ENCODE results near the gene GSAP. TPM values are rescaled to one million over a fixed set of nuclear protein-coding genes. Genes with fewer than 3 reads are reported as not detected.

Gene GSAP
- polyA plus RNA-seq, 3 donors, result 19.1 to 105 (median 35.6) TPM

DNA sequence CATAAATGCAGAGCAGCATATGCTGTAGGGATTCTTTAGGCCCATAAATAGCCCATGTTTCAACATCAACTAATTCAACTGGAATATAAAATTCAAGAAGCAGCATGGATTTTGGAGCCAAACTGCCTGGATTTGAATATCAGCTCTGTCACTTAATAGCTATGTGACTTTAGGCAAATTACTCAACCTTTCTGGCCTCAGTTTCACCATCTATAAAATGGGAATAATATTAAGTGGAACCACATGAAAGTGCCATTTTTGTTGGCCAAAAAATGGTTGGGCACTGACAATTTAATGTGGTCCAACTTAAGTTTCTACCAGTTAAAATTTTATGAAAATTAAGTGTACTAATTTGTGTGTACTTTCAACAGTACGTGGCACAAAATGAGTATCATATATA, 98.1 kb downstream of the GSAP start:
- Mint-ChIP-seq H3K36me3 (peaks cover 89 to 90% of the 10 kb centered on the region in 2 donors), H3K27ac (no peak overlapping the region), H3K27me3 (ENCODE audit: low read depth in 3 of 3) (peaks cover 0 to 2% (median 0%) of the 10 kb centered on the region in 3 donors), H3K9me3 (peaks cover 0 to 3% (median 0%) of the 10 kb centered on the region in 7 donors), H3K4me1 (peaks cover 10% of the 10 kb centered on the region), H3K4me3 (no peak overlapping the region)
- WGBS (ENCODE audit: insufficient coverage), result no CpG with 5 or more reads among the region's 1 CpG
- TF ChIP-seq CTCF (IDR thresholded peaks at IDR 0.05), result no peak
- H3K27me3 ChIP-seq (ENCODE audit: control insufficient read depth in 2 of 2, insufficient read depth in 2 of 2, low read length in 2 of 2), result no peaks in the 10 kb centered on the region
- H3K79me2 ChIP-seq (ENCODE audit: insufficient read depth, low read length), result no peaks in the 10 kb centered on the region
- peaks cover 27% of the 10 kb centered on the region for H4K20me1 ChIP-seq (ENCODE audit: insufficient read depth, low read length)
- no peak overlapping the region for H3K27ac ChIP-seq (ENCODE audit: low read depth in 1 of 2, low read length in 2 of 2)
- DNase-seq, result no peak
- H3K36me3 ChIP-seq (replicated peaks in 1 of 2; ENCODE audit: control insufficient read depth in 1 of 2, insufficient read depth in 2 of 2, low read length in 2 of 2), result peaks cover 77 to 93% of the 10 kb centered on the region in 2 donors
- H3K9ac ChIP-seq (ENCODE audit: insufficient read depth, low read length, poor library complexity, severe bottlenecking), result no peak overlapping the region
- H3K9me3 ChIP-seq (replicated peaks in 1 of 2; ENCODE audit: control insufficient read depth in 1 of 2, insufficient read depth in 1 of 2, low read length in 2 of 2), result no peaks in the 10 kb centered on the region
- H3K4me1 ChIP-seq (ENCODE audit: control insufficient read depth in 1 of 2, insufficient read depth in 2 of 2, low read length in 2 of 2), result peaks cover 13 to 16% of the 10 kb centered on the region in 2 donors
- intact Hi-C loops (cut with micrococcal nuclease), result loop anchor here in 1 of 2 donors (10.0 kb wide), 1 partner anchor 53 kb away; no protein-coding TSS in a partner anchor
- no peak overlapping the region for H3K4me3 ChIP-seq (replicated peaks in 1 of 3; ENCODE audit: low read depth in 2 of 3, low read length in 3 of 3)
- H2AFZ ChIP-seq (ENCODE audit: insufficient read depth, low read depth, low read length, poor library complexity, severe bottlenecking), result no peak overlapping the region
- no peak overlapping the region for H3K4me2 ChIP-seq (replicated peaks; ENCODE audit: extremely low read depth, low read length, poor library complexity, severe bottlenecking)

- DNase-seq, result peak; percentile 65 to 81 (median 66)
- peak overlapping the region in 1 of 2 donors; percentile 51 for H3K27ac ChIP-seq (ENCODE audit: low read depth in 1 of 2, low read length in 2 of 2)
- no peak overlapping the region for H3K4me3 ChIP-seq (replicated peaks in 1 of 3; ENCODE audit: low read depth in 2 of 3, low read length in 3 of 3)
- peaks cover 13 to 16% of the 10 kb centered on the region in 2 donors for H3K4me1 ChIP-seq (ENCODE audit: control insufficient read depth in 1 of 2, insufficient read depth in 2 of 2, low read length in 2 of 2)
- H4K20me1 ChIP-seq (ENCODE audit: insufficient read depth, low read length), result peaks cover 21% of the 10 kb centered on the region
- no peaks in the 10 kb centered on the region for H3K27me3 ChIP-seq (ENCODE audit: control insufficient read depth in 2 of 2, insufficient read depth in 2 of 2, low read length in 2 of 2)
- Mint-ChIP-seq H3K4me1 (peaks cover 10% of the 10 kb centered on the region), H3K27me3 (ENCODE audit: low read depth in 3 of 3) (peaks cover 0 to 2% (median 0%) of the 10 kb centered on the region in 3 donors), H3K27ac (peak overlapping the region; percentile 4 to 89 (median 79)), H3K4me3 (peak overlapping the region in 1 of 2 donors; percentile 60), H3K36me3 (peaks cover 91 to 93% of the 10 kb centered on the region in 2 donors), H3K9me3 (peaks cover 0 to 3% (median 0%) of the 10 kb centered on the region in 7 donors)
- no peaks in the 10 kb centered on the region for H3K9me3 ChIP-seq (replicated peaks in 1 of 2; ENCODE audit: control insufficient read depth in 1 of 2, insufficient read depth in 1 of 2, low read length in 2 of 2)
- TF ChIP-seq CTCF (IDR thresholded peaks at IDR 0.05), result no peak
- H3K4me2 ChIP-seq (replicated peaks; ENCODE audit: extremely low read depth, low read length, poor library complexity, severe bottlenecking), result peak overlapping the region; percentile 6
- WGBS (ENCODE audit: insufficient coverage), result no CpG with 5 or more reads among the region's 2 CpGs
- H3K79me2 ChIP-seq (ENCODE audit: insufficient read depth, low read length), result no peaks in the 10 kb centered on the region
- no peak overlapping the region for H2AFZ ChIP-seq (ENCODE audit: insufficient read depth, low read depth, low read length, poor library complexity, severe bottlenecking)
- H3K9ac ChIP-seq (ENCODE audit: insufficient read depth, low read length, poor library complexity, severe bottlenecking), result no peak overlapping the region
- peaks cover 80 to 93% of the 10 kb centered on the region in 2 donors for H3K36me3 ChIP-seq (replicated peaks in 1 of 2; ENCODE audit: control insufficient read depth in 1 of 2, insufficient read depth in 2 of 2, low read length in 2 of 2)
- intact Hi-C loops (cut with micrococcal nuclease), result loop anchor here in 1 of 2 donors (10.0 kb wide), 1 partner anchor 52 kb away; no protein-coding TSS in a partner anchor
These were observed 99.8 kb downstream of the GSAP start for GRCh38 chr7:77316219-77316978.

All from CD14-positive monocyte (primary cell).